Measurements from ENCODE around the gene MLLT10.

GRCh38 chr10:21776883-21777282, 242.9 kb downstream of the MLLT10 start:
- TF ChIP-seq POLR2AphosphoS5 (IDR thresholded peaks at IDR 0.05) = no peak
- no peak for TF ChIP-seq CTCF (IDR thresholded peaks at IDR 0.05)
- no peak for TF ChIP-seq POLR2A (IDR thresholded peaks at IDR 0.05; ENCODE audit: low read depth)

Data from esophagus muscularis mucosa (tissue), 3 donors.